ENCODE results near the gene MAMLD1. TPM values are rescaled to one million over a fixed set of nuclear protein-coding genes. Genes with fewer than 3 reads are reported as not detected.

Gene MAMLD1
- total RNA-seq, 1 experiment from 2014 or later = 0.48 TPM

DNA sequence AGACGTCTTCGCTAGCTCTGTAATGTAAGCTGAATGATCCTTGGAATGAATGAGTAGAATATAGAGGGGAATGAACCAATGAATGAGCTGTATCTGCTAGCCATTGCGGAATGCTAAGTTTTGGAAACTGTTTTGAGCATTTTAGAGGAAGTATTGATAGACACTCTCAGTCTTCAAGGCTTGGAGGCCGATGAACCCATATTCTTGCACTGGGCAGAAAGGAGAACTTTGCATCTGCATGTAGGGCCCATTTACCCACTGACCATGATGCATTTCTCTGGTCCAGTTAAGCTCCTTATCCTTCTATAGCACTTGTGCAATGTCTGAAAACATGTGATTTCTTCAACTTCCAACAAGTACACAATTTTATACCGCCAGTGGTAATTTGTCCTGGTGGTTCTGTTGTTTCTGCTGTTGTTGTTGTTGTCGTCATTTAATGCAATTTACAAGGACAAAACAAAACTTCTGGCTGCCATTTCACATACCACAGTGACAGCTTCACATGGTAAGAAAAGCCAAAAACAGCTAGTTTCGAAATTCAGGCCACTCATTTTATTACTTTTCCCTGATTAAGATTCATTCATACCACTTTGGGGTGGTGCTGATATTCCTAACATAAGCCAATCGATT, 120.4 kb downstream of the MAMLD1 start:
- H2BK20ac ChIP-seq (ENCODE audit: low read depth, low read length, poor library complexity, severe bottlenecking) = no peak overlapping the region
- H3K9me3 ChIP-seq (ENCODE audit: control insufficient read depth, low read depth, low read length) = no peaks in the 10 kb centered on the region
- no peak overlapping the region for H2BK12ac ChIP-seq (ENCODE audit: insufficient read length, low read depth, low read length)
- no peaks in the 10 kb centered on the region for H3K79me2 ChIP-seq (ENCODE audit: insufficient read depth, low read length)
- H2BK15ac ChIP-seq (ENCODE audit: low read depth, low read length) = no peak overlapping the region
- no peak overlapping the region for H3K9ac ChIP-seq (ENCODE audit: extremely low read depth, insufficient read length, low read length)
- no peak overlapping the region for H3K4me2 ChIP-seq (ENCODE audit: insufficient read depth, insufficient read length, low read length)
- no peak overlapping the region for H2BK5ac ChIP-seq (ENCODE audit: insufficient read length, low read length)
- Mint-ChIP-seq H3K4me3 (no peak overlapping the region), H3K36me3 (ENCODE audit: insufficient read depth in 1 of 3, low read depth in 3 of 3) (no peaks in the 10 kb centered on the region; a peak in 2 of 7 replicates), H3K9me3 (peaks cover 68% of the 10 kb centered on the region in 2 experiments), H3K27me3 (ENCODE audit: low read depth) (no peaks in the 10 kb centered on the region; the same call in 1 of the 2 replicates), H3K27ac (no peak overlapping the region), H3K4me1 (0 out of 4 replicates have a peak, but pooled peaks cover 0 to 2% of the 10 kb centered on the region in 2 experiments)
- H3K18ac ChIP-seq (ENCODE audit: insufficient read length, low read depth, low read length) = no peak overlapping the region
- no peak overlapping the region for H3K4ac ChIP-seq (ENCODE audit: low read depth, low read length)
- no peaks in the 10 kb centered on the region for H3K27me3 ChIP-seq (ENCODE audit: insufficient read depth, low read length)
- no peak overlapping the region for H2BK120ac ChIP-seq (ENCODE audit: low read depth, low read length, poor library complexity, severe bottlenecking)
- H3T11ph ChIP-seq (ENCODE audit: low read length) = no peak overlapping the region
- no peak overlapping the region for H4K8ac ChIP-seq (replicated peaks; ENCODE audit: insufficient read length, low read depth, low read length)
- no peak overlapping the region for H2AK5ac ChIP-seq (ENCODE audit: insufficient read length, low read length)
- no CpG with 5 or more reads among the region's 8 CpGs for WGBS (ENCODE audit: extremely low coverage, insufficient read length, low lambda C conversion rate)
- H4K20me1 ChIP-seq (ENCODE audit: control insufficient read depth, insufficient read depth, insufficient read length) = no peaks in the 10 kb centered on the region
- no peak overlapping the region for H3K27ac ChIP-seq (ENCODE audit: insufficient read length, low read depth, low read length)
- no peak overlapping the region for H4K5ac ChIP-seq (ENCODE audit: insufficient read length, low read depth, low read length)
- H3K23ac ChIP-seq (ENCODE audit: insufficient read length, low read depth, low read length) = no peak overlapping the region
- no peak overlapping the region for H2AFZ ChIP-seq (ENCODE audit: low read length)
- H3K23me2 ChIP-seq (ENCODE audit: insufficient read length, low read depth, low read length, poor library complexity, severe bottlenecking) = no peaks in the 10 kb centered on the region
- H3K4me1 ChIP-seq (ENCODE audit: insufficient read depth, low read length) = no peaks in the 10 kb centered on the region
- no peaks in the 10 kb centered on the region for H3K79me1 ChIP-seq (ENCODE audit: insufficient read depth, low read depth, low read length, poor library complexity, severe bottlenecking)
- H4K91ac ChIP-seq (ENCODE audit: insufficient read length, low read depth, low read length) = no peak overlapping the region
- no peak for TF ChIP-seq CTCF (conservative IDR thresholded peaks at IDR 0.05)
- no peak for DNase-seq
- no peak overlapping the region for H3K56ac ChIP-seq (ENCODE audit: insufficient read length, low read depth, low read length)
- H3K14ac ChIP-seq (ENCODE audit: insufficient read depth, low read length) = no peak overlapping the region
